ENCODE measurements around the gene GABRA4.

The GABRA4 gene

DNA sequence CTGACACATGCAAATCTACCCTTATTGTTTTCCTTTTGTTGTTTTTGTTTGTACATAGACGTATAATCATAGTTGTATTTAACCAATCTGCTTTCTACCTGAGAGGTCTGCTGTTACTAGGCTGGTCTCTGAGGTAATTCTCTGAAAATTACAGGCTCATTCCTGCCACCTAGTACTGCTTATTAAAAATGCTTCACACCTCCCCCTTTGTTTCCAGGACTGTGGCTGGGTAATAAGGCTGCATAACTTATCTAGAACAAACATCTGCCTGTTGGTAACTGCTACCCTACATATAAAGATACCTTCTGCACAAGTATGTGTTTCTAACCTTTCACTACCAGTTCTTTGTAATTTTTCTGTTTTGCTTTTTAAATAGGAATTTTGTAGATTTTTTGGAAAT, 118.6 kb downstream of the GABRA4 start:
- H3K9me3 ChIP-seq (ENCODE audit: control insufficient read depth, insufficient read depth, low read depth, low read length), result no peaks in the 10 kb centered on the region
- no peak overlapping the region for H3K27ac ChIP-seq (ENCODE audit: low read depth, low read length)
- H3K4me1 ChIP-seq (ENCODE audit: control insufficient read depth, insufficient read depth, low read length), result no peaks in the 10 kb centered on the region
- no peak overlapping the region for H3K4me3 ChIP-seq (ENCODE audit: low read depth, low read length)
- no peaks in the 10 kb centered on the region for H3K36me3 ChIP-seq (ENCODE audit: control insufficient read depth, insufficient read depth, low read length)
- no peak overlapping the region for H3K9ac ChIP-seq (ENCODE audit: low read length)
- no peaks in the 10 kb centered on the region for H3K27me3 ChIP-seq (ENCODE audit: control insufficient read depth, insufficient read depth, low read length)

DNA sequence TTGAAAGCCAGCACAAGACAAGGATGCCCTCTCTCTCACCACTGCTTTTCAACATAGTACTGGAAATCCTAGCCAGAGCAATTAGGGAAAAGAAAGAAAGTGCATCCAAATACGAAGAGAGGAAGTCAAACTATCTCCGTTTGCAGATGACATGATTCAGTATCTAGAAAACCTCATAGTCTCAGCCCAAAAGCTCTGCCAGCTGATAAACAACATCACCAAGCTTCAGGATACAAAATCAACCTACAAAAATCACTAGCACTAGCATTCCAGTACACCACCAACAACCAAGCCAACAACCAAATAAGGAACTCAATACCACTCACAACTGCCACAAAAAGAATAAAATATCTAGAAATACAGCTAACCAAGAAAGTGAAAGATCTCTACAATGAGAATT, 123.0 kb downstream of the GABRA4 start:
- H3K27ac ChIP-seq (ENCODE audit: low read depth, low read length), result no peak overlapping the region
- no peak overlapping the region for H3K4me3 ChIP-seq (ENCODE audit: low read depth, low read length)
- H3K4me1 ChIP-seq (ENCODE audit: control insufficient read depth, insufficient read depth, low read length), result no peaks in the 10 kb centered on the region
- H3K9ac ChIP-seq (ENCODE audit: low read length), result no peak overlapping the region
- no peaks in the 10 kb centered on the region for H3K27me3 ChIP-seq (ENCODE audit: control insufficient read depth, insufficient read depth, low read length)
- H3K36me3 ChIP-seq (ENCODE audit: control insufficient read depth, insufficient read depth, low read length), result no peaks in the 10 kb centered on the region
- H3K9me3 ChIP-seq (ENCODE audit: control insufficient read depth, insufficient read depth, low read depth, low read length), result no peaks in the 10 kb centered on the region

Data from HUES6 (cell line).